NCI-H345 treated with DMSO at 0.1 percent for 48 hours (cell line): ENCODE measurements around the gene CNTN2.

Experiments used
- DNase-seq: peaks from one replicate; lab custom pipeline; 2025; ENCODE audit not compliant: unreplicated experiment; lab: John Stamatoyannopoulos, UW

The CNTN2 gene

DNA sequence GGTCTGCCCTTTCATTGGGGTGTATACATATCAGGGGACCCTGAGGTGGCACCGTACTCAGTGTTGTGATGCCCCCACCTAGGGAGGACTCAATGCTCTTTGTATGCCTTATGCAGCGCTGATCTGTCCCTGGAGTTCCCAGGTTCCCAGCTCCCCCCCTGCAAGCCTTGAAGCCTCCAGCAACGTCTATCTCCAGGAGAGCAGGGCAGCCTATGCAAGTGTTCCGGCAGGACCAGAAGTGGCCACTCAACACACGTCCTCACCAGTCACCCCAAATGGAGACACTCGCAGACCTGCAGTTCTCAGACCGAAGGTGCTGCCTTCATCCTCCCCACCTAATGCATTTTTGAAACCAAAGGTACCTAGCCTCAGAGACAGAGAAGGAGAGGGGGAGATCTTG is 25.2 kb upstream of the CNTN2 start:
- DNase-seq = no peak

DNA sequence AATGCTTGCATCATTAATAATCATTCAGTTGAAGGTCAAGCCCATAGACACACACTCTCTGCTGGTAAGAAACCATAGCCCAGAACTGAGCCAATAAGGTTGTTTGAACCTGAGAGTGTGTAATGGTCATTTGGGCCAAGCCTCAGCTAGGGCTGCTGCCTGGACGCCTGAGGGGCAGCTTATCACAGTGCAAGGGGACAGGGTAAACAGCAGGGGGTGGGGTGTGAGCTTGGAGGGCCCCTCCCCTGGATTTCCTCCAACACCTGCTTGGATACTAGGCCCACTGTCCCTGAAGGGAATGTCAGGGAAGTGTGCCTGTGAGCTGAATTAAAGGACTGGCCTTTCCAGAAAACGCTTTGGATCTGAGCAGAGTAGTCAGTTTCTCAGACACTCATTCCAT is 24.6 kb upstream of the CNTN2 start:
- no peak for DNase-seq

DNA sequence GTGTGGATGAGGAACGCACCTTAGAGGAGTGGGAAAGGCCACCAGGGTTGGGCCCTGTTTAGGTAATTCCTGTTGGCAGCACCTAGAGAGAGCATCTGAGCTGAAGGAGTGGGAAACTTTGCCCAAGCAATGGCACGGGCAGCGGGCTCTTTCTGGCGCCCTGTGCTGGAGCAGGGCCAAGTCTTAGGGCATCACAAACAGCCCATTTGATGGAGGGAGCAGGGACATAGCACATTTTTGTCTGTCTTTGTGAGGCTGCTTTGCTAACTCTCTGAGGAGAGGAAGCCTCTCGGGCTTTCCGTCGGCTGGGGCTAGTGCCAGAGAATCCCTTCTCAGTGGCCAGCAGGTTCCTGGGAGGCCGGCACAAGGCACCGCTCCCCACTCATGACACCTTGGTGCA is 22.5 kb upstream of the CNTN2 start:
- DNase-seq = no peak

DNA sequence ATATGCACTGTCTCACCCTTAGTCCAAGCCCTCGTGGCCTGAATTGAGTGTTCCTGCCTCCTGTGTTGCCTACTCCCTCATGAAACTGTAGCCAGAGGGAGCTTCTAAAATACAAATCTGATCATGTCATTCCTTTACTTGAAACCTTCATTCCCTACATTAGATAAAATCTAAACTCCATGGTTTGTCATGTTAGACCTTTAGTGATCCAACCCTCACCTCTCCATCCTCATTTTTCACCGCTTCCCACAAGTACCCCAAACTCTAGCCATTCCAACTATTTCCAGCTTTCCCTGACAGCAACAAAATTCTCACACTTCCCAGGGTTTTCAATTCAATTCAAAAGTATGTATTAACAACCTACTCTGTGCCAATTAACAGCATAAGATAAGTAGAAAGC is 18.3 kb upstream of the CNTN2 start:
- no peak for DNase-seq

DNA sequence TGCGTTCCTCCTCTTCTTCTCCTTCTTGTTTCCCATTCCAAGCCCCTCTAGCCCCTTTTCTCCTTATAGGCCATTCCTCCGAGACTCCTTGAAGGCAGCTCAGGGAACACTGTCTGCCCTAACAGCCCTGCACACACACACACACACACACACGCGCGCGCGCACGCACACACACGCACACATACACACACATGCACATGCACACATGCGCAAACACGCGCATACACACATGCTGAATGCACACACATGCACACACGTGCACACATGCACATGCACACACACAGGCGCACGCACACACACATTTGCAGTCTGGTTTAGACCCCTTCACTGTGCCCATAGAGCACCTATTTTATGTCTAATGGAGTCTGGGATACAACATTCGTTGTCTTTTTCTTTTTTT is 17.8 kb upstream of the CNTN2 start:
- no peak for DNase-seq

DNA sequence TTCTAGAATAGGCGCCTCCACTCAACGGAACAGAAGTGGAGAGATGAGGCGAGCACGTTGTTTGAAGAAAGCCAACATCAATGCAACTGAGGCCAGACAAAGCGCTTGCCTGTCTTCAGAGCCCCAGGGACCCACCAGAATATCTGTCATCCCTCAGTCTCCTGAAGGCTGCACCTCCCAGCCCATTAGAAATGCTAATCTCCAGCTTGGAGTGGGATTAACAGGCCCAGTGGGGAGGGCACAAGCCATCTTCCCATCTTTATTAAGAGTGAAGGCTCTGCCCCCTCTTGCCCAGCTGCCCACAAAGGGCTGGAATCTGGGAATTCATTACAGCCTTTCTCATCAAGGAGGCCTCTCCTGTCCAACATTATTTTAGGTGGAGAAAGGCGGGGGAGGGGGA is 16.8 kb upstream of the CNTN2 start:
- no peak for DNase-seq

DNA sequence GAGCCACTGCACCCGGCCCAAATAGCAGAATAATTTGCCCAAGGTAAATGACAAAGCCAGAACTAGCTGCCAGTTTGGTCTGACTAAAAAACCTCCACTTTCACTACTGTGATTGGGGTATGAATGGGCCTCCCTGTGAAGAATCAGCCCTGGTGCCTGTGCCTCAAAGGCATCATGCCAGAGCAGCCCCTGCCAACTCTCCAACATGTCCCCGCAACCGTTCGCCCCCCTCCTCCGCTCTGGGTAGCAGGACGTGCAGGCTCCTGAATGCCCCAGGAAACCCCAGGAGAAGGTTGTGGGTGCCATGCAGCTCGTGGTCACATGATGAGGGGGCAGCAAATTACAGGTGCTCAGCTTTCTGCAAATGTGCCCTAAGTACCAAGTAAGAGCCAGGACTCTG is 14.6 kb upstream of the CNTN2 start:
- no peak for DNase-seq

DNA sequence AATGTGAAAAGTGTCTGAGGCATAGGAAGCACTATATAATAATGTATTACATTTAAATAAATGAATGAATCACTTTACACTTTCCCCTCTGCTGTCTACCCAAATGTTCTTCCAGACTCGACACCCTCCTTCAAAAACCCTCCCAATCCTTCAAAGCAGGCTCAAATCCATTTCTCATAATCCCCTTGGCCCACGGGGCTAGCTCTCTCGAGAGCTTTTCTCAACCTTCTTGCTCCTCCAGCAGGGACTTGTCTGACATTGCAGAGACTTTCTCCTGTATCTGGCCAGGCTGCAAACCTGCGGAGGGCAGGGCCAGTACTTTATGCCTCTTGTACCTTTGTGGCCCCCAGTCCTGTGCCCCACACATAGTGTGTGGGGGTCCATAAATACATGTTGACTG is 14.1 kb upstream of the CNTN2 start:
- DNase-seq = no peak

DNA sequence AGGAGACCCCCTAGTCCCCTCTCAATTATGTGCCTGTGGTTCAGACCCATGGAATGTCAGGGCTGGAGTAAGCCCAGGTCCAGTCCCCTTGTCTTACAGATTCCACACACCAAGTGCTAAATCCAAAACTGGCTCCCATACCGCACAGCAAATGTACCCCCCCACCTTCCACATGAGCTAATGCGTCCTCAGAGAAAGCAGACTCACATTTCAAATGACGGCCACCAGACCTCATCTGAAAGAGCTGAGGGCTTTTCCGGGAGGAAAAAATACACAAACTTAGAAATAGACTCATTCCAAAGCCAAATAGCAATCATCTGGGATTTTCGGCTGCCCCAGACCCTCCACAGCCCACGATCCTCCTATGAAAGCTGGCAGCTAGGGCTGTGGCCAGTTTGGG is 12.8 kb upstream of the CNTN2 start:
- no peak for DNase-seq

DNA sequence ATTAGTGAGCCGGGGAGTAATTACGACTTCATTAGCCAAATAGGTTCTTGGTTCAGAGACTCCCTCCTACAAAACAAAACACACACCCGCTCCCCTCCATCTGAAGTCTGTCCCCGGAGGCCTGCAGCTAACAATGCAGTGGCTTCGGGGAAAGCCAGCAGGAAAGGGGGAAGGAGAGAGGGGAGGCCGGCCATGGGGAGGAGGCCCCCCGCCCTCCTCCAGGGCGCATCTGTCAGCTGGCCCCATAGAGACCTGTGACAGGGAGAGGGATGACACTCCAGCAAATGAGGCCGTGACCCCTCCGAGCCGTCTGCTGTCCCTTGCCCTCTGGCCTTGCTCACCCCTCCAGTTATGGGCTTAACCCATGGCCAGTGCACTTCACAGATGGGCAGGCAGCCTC is 12.1 kb upstream of the CNTN2 start:
- DNase-seq = no peak

DNA sequence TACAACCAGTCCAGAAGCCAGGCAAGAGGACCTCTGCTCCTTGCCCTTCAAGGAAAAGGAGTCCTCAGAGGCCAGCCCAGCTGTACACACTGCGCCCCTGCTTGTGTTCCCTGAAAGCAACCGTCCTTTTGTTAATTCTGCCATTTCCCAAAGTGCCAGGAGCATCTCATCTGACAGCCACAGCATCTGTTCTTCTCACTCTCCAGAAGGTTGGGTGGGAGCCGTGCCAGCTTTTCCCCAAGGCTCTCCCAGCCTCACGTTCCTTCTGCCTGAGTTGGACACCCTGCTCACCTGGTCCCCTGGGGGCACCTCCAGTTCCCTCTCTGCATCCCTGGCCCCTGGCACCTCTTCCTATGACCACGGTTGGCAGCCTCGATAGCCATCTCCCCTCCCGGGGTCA is 10.5 kb upstream of the CNTN2 start:
- DNase-seq = no peak

DNA sequence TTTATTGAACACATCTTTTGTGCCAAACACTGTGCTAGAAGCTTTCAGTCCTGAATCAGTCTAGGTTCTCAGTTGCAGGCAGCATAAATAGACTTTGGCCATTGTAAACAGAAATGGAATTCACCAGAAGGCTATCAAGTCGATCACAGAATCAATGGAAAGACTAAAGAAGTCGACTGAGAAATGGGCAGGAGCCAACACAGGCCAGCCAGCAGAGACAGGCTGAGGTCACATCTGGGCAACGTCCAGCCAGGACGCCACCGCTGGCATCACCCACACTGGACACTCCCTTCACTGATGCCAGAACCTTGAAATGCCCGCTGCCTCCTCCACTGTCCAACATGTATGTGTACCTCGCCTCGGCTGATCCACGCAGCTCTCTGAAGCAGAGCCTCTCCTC is 5.5 kb upstream of the CNTN2 start:
- DNase-seq = no peak

DNA sequence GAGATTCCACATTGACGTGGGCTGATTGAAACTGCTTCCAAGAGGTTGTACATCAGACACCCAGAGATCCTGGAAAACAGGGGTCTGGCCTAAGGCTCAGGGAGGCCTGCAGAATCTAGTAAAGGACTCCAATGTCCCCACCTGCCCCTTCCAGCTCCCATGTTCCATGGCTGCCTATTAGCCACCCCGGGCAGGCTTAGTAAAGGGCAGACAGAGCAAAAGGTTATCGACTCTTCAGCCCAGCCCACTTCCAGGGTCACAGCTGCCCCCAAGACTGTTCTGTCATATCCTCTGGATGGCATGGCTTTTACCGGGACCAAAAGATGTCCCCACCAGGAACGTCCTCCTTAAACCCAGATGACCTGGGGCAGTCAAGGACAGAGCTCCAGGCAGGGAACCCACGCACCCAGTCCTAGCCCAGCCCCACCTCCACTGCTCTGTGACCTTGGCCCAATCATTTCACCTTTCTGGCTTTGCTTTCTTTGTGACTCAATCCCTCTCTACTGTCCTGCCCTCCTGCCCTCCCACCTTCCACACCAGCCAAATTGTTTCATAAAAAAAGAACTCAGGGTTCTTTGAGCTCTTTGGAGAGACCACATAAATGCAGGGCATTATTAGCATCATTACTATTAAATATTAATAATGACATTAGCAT is 4.8 kb upstream of the CNTN2 start:
- DNase-seq = no peak

DNA sequence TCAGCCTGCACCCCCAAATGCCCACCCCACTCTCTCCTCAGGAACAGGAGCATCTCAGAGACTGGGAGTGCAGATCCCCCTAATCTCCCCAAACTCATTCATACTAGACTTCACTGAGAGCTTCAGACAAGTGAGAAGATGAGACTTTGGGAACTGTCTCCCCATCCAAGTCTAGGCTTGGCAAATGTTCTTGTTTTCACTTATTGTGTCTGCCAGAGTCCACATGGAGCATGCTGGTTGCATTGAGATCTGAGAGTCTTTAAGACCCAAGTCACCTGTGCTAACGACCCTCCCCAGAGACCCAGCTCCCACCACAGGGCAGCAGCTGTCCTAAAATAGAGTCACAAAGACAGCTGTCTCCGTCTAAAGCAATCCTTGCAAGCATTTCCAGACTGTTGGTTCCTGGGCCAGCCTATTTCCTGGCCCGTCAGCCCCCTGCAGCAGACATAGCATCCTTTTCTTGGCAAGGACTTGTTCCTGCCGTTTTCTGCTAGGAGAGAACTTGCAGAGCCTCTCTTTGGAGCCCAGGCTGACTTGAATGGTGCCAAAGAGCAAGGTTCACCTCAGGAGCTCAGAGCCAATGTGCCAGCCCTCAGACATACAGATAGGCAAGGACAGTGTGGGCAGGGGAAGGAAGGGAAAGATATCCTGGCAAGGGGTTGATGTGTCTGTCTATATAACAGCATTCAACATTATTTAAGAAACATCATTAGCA is 1.9 kb upstream of the CNTN2 start:
- no peak for DNase-seq

DNA sequence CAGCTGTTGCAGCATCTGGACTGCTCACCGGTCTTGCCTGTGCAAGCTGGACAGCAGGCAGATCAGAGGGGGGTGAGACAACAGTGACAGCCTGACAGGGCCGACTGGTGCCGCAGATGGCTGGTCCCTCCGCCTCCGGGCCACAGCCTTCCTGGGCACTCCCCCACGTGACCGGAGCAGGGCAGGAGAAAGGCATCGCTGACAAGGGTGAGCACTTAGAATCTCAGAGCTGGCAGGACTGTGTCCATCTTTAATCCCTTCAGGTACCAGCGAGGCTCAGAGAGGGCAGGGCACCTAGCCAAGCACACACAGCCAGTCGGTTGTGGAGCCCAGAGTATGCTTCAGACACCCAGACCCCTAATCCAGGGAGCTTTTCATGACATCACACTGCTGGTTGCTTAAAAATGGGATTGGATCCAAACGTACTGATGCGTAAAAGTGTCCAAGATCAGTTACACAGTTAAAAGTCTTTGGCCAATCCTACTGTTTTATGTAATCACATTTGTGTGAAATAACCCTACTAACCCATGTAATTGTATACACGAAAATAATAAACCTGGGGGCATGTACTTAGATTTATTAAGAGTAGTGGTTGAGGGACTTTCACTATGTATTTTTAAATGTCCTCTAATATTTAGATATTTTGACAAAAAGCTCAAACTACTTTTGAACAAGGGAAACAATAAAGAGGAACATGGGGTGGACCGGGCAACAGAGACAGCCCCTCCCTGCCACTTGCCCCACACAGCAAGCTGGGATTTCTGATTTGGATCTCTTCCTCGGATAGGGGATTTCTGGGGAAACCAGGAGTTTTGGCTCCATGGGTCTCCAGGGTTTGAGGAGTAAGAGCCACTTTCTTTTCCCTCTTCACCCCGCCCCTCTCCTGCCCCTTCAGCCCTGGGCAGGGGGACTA is 758 bp upstream of the CNTN2 start:
- no peak for DNase-seq

DNA sequence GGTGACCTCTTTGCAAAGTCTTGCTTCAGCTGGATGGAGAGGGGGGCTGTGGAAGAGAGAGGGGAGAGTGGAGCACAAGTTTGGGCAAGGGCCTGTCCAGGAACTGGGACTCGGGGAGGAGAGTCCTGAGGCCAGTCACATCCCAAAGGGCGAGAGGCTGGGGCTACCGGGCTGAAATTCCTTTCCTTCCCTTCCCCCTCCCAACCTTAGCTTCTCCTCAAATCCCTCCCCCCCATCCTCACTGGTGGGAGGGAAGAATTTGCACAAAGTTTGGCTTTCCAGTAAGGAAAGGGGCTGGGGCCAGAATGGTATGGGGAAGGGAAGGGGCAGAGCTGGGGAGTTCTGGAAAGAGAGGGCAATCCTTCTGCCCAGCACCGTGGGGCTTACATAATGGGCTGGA is 854 bp downstream of the CNTN2 start:
- no peak for DNase-seq

DNA sequence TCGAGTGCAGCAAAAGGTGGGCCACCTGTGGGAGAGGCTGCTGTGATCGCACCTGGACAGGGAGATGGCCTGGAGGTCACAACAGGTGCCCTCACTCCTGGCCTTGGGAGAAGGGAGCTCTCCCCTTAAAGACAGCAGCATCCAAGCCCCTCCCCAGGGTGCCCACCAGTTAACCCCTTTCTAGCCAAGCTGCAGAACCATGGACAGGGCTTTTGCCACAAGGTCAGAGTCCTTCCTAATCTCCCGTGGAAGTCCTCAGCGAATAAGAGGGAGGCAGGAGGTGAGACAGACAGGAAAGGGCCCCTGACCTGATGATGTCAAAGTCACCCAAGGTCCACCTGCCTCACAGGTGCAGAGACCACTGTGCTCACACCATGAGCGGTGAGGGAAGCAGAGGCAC is 1.7 kb downstream of the CNTN2 start:
- no peak for DNase-seq

DNA sequence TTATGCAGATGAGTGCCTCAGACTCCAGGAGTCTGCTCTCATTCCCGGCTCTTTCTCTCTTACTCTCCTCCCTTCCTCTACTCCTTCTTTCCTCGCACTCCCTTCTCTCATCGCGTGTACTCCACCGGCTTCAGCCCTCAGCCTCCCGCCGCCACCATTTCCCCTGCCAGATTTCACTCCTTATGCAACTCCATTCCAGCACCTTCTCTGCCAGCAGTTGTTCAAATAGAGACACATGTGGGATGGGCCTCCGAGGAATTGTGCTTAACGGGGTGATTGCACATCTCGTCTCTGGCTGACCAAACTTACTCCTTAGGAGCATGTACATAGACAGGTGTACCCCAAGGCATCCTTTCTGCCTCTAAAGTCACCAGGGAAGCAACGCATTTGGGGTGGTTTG is 2.1 kb downstream of the CNTN2 start:
- DNase-seq = no peak

DNA sequence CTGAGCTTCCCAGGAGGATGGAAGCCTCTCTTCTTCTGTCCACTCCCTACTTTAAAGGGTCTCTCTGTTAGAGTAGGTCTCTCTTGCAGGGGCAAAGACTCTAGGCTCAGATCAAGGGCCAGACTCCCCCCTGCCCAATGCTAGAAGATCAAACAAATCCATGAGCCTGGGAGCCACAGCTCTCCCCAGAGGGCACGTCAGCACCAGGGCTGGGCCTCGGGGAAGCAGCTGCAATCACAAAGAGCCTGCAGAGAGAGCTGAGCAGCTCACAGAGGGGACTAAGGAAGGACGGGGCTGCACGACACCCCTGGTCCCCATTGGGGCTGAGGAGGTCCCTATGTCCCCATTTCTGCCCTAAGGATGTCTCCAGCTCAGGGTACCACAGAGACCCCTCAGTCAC is 3.9 kb downstream of the CNTN2 start:
- DNase-seq = no peak

DNA sequence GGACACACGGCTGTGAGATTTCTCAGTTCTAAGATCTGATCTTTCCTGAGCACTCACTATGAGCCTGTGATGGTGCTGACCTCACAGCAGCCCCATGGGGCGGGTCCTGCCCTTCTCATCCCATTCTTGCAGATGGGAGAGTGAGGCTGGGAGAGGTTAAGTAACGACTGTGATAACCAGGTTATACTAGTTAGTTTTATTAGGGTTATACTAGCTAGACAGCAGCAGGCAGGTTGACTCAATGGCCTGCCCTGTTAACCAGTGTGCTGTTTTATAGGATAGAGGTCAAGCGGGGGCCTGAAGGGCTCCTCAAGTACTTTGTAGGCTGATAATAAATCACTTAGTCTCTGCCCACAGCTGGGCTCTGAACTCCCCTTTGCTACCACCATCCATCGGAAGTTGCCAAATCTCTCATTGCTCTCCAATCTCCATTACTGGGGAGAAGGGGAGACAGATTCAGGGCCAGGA is 4.8 kb downstream of the CNTN2 start:
- DNase-seq = no peak

DNA sequence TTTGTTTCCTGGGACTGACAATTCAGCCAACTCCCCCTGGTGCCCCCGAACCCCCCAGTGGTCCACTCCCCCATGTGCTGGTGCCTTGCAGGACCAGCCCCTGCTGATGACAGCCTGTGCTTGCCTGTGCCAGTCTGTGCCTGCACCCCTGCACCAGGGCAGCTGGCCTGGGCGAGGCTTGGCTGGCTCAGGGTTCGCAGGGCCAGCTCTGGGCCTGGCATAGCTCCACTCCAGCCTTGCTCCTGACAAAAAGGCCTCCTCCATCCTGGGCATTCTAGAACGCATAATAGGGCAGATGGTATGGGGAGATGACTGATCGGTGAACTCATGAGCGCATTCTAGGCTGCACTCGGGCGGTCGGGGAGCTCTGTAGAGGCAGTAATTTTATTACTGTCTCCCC is 5.4 kb downstream of the CNTN2 start:
- no peak for DNase-seq

DNA sequence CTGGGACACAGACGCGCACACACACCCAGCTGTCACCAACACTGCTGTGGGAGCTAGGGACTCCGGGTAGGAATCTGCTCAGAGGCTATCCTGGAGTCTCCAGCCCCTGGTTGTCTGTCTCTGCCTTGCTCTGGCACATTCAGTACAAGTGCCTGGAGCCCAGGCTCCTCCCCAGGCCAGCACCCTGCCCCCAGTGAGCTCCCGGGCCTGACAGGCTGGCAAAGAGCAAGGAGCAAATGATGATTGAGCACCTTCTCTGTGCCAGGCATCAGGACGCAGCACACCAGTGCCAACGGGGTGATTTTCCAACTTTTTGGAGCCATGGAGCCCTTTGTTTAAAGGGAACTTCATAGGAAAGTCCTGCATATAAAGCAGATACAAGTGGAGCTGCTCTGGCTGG is 6.5 kb downstream of the CNTN2 start:
- DNase-seq = no peak
